ENCODE data around the gene BAZ1A. TPM values are rescaled to one million over a fixed set of nuclear protein-coding genes. Genes with fewer than 3 reads are reported as not detected.

The BAZ1A gene
- total and polyA plus RNA-seq, 2 experiments from 2014 or later: 24.2 to 26.8 TPM

GRCh38 chr14:34766606-34767005 is 108.6 kb downstream of the BAZ1A start:
- H3K4me2 ChIP-seq: no peak overlapping the region
- no peak overlapping the region for H3K4me3 Mint-ChIP-seq
- H3K79me2 ChIP-seq (replicated peaks; ENCODE audit: insufficient read depth): no peaks in the 10 kb centered on the region
- no peak overlapping the region for H3K4me3 ChIP-seq
- no peak overlapping the region for H2AFZ ChIP-seq
- no peaks in the 10 kb centered on the region for H3F3A ChIP-seq (replicated peaks; ENCODE audit: low read depth)
- no peak for ATAC-seq
- no peaks in the 10 kb centered on the region for H3K27me3 Mint-ChIP-seq (ENCODE audit: insufficient read depth, low read depth, poor library complexity)
- H3K27ac Mint-ChIP-seq: no peak overlapping the region
- no peaks in the 10 kb centered on the region for H3K9me3 Mint-ChIP-seq
- H4K20me1 ChIP-seq (replicated peaks; ENCODE audit: insufficient read depth): no peaks in the 10 kb centered on the region
- peaks cover 2% of the 10 kb centered on the region; the same call in 1 of the 2 replicates for H3K36me3 ChIP-seq (ENCODE audit: insufficient read depth)
- H3K9me2 ChIP-seq (ENCODE audit: insufficient read depth): no peaks in the 10 kb centered on the region
- H3K4me1 ChIP-seq (ENCODE audit: insufficient read depth): no peaks in the 10 kb centered on the region
- no peak for DNase-seq (ENCODE audit: low spot score)
- peaks cover 16% of the 10 kb centered on the region for H3K36me3 Mint-ChIP-seq (ENCODE audit: low read depth)
- H3K27me3 ChIP-seq (ENCODE audit: insufficient read depth): no peaks in the 10 kb centered on the region
- TF ChIP-seq CREB1 (CRISPR knock-in tag; IDR thresholded peaks at IDR 0.05; ENCODE audit: low read depth): no peak
- no peak for TF ChIP-seq STAT1 (IDR thresholded peaks at IDR 0.05; ENCODE audit: unreplicated experiment)
- TF ChIP-seq ZNF462 (CRISPR knock-in tag; IDR thresholded peaks at IDR 0.05): no peak
- TF ChIP-seq EZH2phosphoT487 (IDR thresholded peaks at IDR 0.05; ENCODE audit: unreplicated experiment): no peak
- TF ChIP-seq ZNF114 (CRISPR knock-in tag; IDR thresholded peaks at IDR 0.05): no peak
- TF ChIP-seq NANOG (IDR thresholded peaks at IDR 0.05; ENCODE audit: borderline replicate concordance): no peak
- no peak for TF ChIP-seq ZNF331 (CRISPR knock-in tag; IDR thresholded peaks at IDR 0.05; ENCODE audit: low read depth)
- TF ChIP-seq POLR2AphosphoS5 (IDR thresholded peaks at IDR 0.05; ENCODE audit: low read depth): no peak
- TF ChIP-seq REST (IDR thresholded peaks at IDR 0.05; ENCODE audit: unreplicated experiment): no peak
- TF ChIP-seq CTCF (conservative IDR thresholded peaks at IDR 0.05; ENCODE audit: low read depth in 2 of 2): no peak
- no peak for TF ChIP-seq JUNB (IDR thresholded peaks at IDR 0.05; ENCODE audit: unreplicated experiment)
- no peak for TF ChIP-seq ETS1 (IDR thresholded peaks at IDR 0.05)
- TF ChIP-seq EZH2 (IDR thresholded peaks at IDR 0.05; ENCODE audit: low read depth, unreplicated experiment): no peak
- H3K4me1 Mint-ChIP-seq: no peaks in the 10 kb centered on the region
- H3K27ac ChIP-seq (ENCODE audit: low read depth): no peak overlapping the region
